IPS-18a (cell line): ENCODE results near the gene SAMD14.
A peak's percentile ranks its signal among the peaks of the same experiment; 100 is the strongest.

ENCODE experiments used
- H3K27ac ChIP-seq: one replicate; pipeline ENCODE4 v1.5.1; 2013; ENCODE audit warnings: low read length
- H3K27me3 ChIP-seq: one replicate; pipeline ENCODE4 v1.6.1; 2013; ENCODE audit warnings: mild to moderate bottlenecking, low read length; ENCODE audit not compliant: control insufficient read depth, insufficient read depth
- H3K36me3 ChIP-seq: one replicate; pipeline ENCODE4 v1.6.1; 2013; ENCODE audit warnings: low read depth, low read length; ENCODE audit not compliant: control insufficient read depth
- H3K4me1 ChIP-seq: one replicate; pipeline ENCODE4 v1.6.1; 2013; ENCODE audit warnings: low read depth, low read length; ENCODE audit not compliant: control insufficient read depth
- H3K4me3 ChIP-seq: one replicate; pipeline ENCODE4 v1.5.1; 2013; ENCODE audit warnings: low read length
- H3K9ac ChIP-seq: one replicate; pipeline ENCODE4 v1.6.1; 2013; ENCODE audit warnings: mild to moderate bottlenecking, low read length, moderate library complexity
- H3K9me3 ChIP-seq: one replicate; pipeline ENCODE4 v1.6.1; 2013; ENCODE audit warnings: low read depth, low read length; ENCODE audit not compliant: control insufficient read depth

Gene SAMD14

DNA sequence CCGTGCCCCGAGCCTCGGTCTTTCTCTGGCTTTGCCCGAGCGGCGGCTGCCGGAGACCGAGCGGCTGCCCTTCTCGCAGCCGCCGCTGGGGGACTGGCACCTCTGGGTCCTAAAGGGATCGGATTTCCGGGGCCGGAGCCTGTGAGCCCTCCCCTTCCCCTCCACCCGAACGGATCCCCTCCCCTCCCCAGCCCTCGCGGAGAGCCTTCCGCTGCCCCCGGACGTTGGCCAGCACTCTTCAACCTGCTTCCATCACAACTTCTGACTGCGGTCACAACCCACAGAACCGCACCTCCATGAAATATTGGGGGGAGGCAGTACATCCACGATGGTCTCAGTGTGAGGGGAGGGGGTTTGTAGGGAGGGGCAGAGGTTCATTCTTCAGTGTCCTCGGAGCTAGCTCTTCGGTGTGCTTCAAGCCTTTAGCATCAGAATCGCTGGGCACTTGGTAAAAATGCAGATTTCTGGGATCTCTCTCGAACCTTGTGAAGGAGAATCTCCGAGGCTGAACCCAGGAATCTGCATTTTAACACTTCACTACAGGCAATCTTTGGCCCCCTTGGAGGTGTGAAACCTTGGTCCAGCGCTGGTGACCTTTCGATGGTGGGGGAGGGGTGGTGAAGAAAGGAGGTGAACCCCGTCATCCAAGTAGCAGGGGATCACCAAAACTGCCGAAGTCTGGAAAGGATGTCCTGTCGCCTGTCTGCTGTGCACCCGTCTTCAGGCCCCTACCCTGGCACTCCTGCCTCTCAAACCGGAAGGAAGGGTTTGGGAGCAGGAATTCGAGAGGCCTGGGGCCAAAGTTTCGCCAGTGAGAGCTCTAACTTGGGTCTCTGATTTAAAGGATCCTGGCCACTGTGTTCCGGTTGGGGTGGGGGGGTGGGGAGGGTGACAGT is 21.3 kb upstream of the SAMD14 start:
- Histone ChIP-seq H3K4me3 (peak overlapping the region; percentile 70), H3K9me3 (no peaks in the 10 kb centered on the region), H3K4me1 (peaks cover 24% of the 10 kb centered on the region), H3K9ac (no peak overlapping the region), H3K27ac (no peak overlapping the region), H3K27me3 (peaks cover 21% of the 10 kb centered on the region), H3K36me3 (no peaks in the 10 kb centered on the region)

DNA sequence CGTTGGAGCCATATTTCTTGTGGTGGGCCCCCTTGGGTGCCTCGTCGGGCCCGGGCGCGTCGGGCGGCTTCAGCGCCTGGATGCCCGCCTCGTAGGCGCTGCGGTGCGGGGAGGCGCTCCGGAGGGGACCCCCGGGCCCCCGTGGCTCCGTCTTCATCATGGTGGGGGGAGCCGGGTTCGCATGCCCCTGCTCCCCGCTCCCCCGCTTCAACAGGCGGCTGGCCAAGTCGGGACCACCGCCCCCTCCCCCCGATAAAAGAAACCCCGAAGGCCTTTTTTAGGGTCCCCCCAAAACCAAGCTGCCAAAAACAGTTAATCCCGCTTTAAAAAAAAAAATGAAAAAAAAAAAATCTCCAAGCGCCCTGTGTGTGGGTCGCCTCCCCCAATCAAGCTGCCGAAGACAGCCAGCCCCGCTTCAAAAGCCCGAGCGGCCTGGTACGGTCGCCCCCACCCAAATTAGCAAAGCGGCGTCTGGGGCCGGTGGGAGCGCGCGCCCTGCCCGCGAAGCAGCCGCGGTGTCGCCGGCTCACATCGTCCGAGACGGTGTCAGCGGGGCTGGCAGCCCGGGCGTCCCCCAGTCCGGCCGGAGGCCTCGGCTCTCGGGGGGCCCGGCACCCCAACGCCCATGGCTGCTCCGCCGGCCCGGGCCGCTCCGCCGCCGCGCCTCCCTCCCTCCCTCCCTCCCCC is 20.5 kb upstream of the SAMD14 start, which contains the start of gene PPP1R9B:
PPP1R9B (minus strand) TSS at position 324 of the 687 bp plus-strand sequence; CDS start at position 160, 164 bp downstream.
- no peak within 1 kb of the TSS for H3K27ac ChIP-seq
- no peaks in the 10 kb centered on the region for H3K9me3 ChIP-seq
- peaks cover 24% of the 10 kb centered on the region for H3K4me1 ChIP-seq
- H3K9ac ChIP-seq = no peak within 1 kb of the TSS
- H3K4me3 ChIP-seq = peak within 1 kb of the TSS; percentile 70
- no peaks in the 10 kb centered on the region for H3K36me3 ChIP-seq
- peaks cover 21% of the 10 kb centered on the region for H3K27me3 ChIP-seq

DNA sequence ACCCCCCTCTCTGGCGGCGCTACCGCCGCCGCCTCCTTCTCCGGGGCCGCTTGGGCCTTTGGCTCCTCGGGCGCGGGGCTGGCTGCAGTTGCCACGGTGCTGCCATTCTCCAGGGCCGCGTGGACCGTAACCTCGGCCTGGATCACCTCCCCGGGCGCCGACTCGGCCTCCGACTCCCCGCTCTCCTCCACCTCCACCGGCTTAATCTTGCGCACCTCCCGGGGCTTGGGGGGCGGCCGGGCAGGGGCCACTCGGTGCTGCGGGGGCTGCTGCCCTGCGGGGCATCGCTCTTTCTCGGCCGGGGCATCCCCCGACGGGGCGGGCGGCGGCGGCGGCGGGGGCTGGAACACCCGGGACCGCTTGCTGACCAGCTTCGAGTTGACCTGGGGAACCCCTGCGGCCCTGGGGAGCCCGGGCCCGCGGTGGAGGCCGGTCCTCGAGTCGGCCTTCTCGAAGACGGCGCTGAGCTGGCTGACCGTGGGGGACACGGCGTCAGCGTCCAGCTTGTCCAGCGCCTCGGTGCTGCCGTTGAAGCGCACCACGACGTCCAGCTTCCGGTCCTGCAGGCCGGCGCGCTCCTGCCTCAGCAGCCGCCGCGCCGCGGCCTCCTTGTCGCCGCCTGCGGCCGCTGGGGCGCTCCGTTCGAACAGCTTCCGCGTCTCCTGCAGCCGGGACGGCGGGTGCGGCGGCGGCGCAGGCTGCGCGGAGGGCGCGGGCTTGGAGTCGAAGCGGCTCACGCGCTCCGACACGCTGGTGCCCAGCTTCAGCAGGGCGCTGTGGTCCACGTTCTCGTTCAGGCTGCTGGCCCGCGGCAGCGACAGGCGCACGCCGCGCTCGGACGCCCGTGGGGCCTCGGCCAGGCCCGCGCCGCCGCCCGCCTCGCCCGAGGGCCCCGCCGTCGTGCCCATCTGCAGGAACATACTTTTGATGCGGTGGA is 19.7 kb upstream of the SAMD14 start:
- Histone ChIP-seq H3K27ac (no peak overlapping the region), H3K4me1 (peaks cover 24% of the 10 kb centered on the region), H3K4me3 (peak overlapping the region; percentile 70), H3K9me3 (no peaks in the 10 kb centered on the region), H3K9ac (no peak overlapping the region), H3K36me3 (no peaks in the 10 kb centered on the region), H3K27me3 (peaks cover 21% of the 10 kb centered on the region)

DNA sequence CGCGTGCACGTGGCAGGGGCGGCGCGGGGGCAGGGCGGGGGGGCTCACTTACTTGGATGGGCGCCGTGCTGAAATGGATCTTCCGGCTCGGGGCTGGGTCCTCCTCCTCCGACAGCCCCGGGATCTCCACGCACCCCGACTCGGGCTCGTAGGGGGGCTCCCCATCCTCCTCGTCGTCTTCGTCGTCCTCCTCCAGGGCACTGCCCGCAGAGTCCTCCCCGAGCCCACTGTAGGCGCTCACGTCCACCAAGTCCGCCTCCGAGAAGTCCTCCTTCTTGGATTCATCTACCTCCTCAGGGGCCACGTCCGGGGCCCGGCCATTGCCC is 19.1 kb upstream of the SAMD14 start:
- Histone ChIP-seq H3K27me3 (peaks cover 21% of the 10 kb centered on the region), H3K36me3 (no peaks in the 10 kb centered on the region), H3K9ac (no peak overlapping the region), H3K9me3 (no peaks in the 10 kb centered on the region), H3K4me3 (peak overlapping the region; percentile 47), H3K27ac (no peak overlapping the region), H3K4me1 (peaks cover 24% of the 10 kb centered on the region)

DNA sequence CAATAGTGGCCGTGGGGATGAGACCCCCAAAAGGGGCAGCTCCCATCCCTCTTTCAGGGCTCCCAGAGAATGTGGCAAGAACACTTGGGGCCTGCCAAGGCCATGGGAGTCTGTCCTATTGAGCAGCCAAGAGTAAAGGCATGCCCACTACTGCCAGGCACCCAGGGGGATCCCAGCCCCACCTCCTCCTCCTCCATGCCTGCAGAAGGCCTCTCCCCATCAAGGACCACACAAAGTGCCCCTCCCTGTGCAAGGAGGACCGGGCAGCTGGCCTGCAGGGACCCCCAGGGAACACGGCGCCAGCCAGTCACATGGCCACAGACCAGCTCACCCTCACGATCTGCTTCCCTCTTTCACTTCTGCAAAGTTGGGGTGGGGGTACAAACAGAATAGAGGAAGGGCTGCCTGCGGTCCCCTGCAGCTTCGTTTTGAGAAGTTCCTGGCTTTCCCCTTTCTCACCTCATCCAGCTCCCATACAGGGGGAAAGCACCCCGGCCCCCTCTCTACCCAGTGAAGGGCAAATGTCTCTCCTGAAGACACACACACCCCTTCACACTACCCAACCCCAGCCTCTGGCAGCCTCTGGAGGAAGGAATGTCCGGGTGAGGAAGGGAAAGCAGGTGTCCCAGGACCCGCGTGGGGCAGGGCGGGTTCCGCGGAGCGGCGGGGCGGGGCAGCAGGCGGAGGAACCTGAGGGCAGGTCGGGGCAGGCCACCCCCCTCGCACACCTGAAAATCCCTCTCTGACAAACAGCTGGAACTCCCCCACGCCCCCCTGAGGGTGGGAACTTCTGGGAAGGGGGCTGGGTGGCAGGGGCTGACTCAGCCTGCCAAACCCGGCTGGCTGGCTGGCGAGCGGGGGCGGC is 18.5 kb upstream of the SAMD14 start:
- Histone ChIP-seq H3K4me3 (peak overlapping the region; percentile 44), H3K4me1 (peaks cover 24% of the 10 kb centered on the region), H3K36me3 (no peaks in the 10 kb centered on the region), H3K9me3 (no peaks in the 10 kb centered on the region), H3K9ac (peak overlapping the region; percentile 5), H3K27me3 (peaks cover 21% of the 10 kb centered on the region), H3K27ac (no peak overlapping the region)

DNA sequence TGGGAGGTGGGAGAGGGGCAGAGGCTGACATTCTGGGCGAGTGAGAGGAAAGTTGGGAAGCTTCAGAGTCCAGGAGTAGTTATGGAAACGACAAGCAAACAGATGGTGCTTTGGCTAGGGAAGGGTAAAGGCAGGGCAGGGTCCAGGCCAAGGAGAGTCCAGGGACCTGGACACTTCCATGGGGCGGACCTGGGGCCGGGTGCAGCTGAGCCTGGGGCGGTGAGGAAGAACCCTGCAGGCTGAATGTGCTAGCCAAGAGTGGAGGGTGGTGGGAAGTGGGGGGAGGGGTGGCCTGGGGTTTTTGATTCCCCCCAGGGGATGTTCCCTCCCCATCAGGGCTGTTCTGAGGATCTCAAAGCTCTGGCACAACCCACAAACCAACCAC is 17.9 kb upstream of the SAMD14 start:
- Histone ChIP-seq H3K4me1 (peaks cover 23% of the 10 kb centered on the region), H3K9ac (peak overlapping the region; percentile 5), H3K4me3 (peak overlapping the region; percentile 44), H3K9me3 (no peaks in the 10 kb centered on the region), H3K36me3 (no peaks in the 10 kb centered on the region), H3K27ac (no peak overlapping the region), H3K27me3 (peaks cover 21% of the 10 kb centered on the region)

DNA sequence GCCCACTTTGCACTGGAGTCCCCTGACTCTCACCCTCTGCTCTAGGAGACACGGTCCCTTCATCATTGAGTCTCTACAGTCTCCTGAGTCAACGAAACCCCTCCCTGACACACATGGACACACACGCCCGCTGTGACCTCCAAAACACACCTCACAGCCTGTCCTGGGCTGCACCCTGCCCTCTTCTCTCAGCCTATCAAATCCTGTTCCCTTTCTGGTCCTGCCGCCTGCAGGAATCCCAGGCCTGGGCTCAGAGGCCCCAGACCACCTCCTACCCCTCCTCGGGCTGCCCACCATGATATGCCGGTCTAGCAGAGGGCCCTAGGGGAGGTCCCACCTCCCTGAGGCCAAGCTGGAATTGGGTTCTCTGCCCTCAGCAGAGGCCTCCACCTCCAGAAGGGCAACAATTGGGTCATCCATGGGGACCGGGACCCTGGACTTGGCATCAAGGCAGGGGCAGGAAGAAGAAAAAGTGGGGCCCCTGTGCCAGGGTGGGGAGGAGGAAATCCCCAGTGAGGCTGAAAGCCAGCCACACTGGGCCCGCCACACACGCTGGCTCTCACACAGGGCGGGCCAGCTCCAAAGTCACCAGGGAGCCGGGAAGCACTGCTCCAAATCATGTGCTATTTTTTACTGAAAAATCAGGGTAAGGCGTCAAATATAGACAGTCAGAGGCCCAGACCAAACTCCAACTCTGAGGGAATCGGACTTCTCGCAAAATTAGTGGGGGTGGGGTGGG is 17.1 kb upstream of the SAMD14 start:
- H3K9ac ChIP-seq = no peak overlapping the region
- H3K4me3 ChIP-seq = no peak overlapping the region
- H3K36me3 ChIP-seq = no peaks in the 10 kb centered on the region
- H3K27ac ChIP-seq = no peak overlapping the region
- H3K4me1 ChIP-seq = peaks cover 15% of the 10 kb centered on the region
- no peaks in the 10 kb centered on the region for H3K9me3 ChIP-seq
- H3K27me3 ChIP-seq = peaks cover 21% of the 10 kb centered on the region

DNA sequence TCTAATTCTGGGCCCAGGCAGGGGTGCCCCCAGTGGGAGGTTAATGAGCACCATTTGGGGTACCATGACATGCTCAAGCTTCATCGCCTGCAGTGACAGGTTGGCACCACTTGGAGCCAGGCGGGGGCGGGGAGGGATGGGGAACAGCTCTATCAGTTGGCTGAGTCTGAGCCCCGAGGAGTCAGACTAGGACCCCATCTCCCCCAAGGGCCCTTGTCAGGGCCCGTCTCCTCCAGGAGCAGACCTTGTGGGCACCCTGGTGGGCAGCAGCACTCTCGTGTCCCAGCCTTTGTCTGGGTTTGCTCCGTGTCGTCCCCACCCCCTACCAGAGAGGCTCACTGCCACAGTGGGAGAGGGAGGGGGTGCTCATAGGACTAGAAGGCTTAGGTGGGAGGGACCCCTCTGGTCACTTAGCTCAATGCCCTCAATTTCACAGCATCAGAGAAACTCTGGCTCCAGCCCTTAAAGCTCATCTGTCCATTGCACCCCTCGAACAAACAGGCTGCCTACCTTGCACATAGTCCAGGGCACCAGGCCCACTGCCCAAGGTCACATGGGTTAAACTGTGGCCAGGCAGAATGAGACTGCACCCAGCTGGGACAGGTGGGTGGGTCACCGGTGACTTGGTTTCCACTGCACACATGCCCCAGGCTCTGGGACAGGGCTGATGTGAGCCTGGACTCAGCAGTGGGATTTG is 16.4 kb upstream of the SAMD14 start:
- H3K9me3 ChIP-seq = no peaks in the 10 kb centered on the region
- H3K27ac ChIP-seq = no peak overlapping the region
- H3K4me1 ChIP-seq = peaks cover 15% of the 10 kb centered on the region
- peaks cover 21% of the 10 kb centered on the region for H3K27me3 ChIP-seq
- H3K9ac ChIP-seq = no peak overlapping the region
- H3K4me3 ChIP-seq = no peak overlapping the region
- H3K36me3 ChIP-seq = no peaks in the 10 kb centered on the region

DNA sequence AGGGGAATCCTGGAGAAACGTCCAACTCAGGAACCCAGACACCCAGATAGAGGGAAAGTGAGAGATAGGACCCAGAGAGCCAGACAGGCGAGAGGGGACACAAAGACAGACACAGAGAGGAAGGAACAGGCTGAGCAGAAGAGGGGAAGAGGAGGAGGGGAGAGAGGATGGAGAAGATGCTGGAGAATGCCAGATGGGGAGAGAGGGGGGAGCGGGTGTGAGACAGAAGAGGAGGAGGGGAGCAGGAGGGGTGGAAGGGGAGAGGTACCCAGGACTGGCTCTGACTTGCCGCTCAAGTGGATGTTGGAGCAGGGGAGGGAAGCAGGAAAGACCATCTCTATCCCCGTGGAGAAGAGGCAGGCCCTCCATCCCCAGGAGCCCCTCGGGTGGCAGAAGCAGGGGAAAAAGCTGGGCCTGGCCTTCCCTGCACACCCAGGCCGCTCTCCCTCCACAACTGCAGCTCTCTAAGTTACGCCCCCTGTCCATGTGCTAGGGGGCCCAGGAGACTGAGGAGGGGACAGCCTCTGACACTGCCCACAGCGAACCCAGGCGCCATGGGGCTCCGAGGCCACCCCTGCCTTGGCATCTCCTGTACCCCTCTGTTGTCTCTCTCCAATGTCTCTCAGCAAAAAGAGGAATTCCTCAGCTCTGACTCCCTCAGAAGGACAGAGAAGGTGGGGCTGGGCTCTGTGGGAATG is 15.7 kb upstream of the SAMD14 start:
- Histone ChIP-seq H3K9ac (no peak overlapping the region), H3K27me3 (peaks cover 21% of the 10 kb centered on the region), H3K36me3 (no peaks in the 10 kb centered on the region), H3K27ac (no peak overlapping the region), H3K9me3 (no peaks in the 10 kb centered on the region), H3K4me3 (no peak overlapping the region), H3K4me1 (peaks cover 15% of the 10 kb centered on the region)
